Measurements from ENCODE around the gene RTL5. TPM values are rescaled to one million over a fixed set of nuclear protein-coding genes. Genes with fewer than 3 reads are reported as not detected.

Gene RTL5
- total RNA-seq, 1 donor from 2014 or later = 3.1 TPM

GRCh38 chrX:72100824-72101351 is 30.8 kb downstream of the RTL5 start:
- no peak overlapping the region for H3K4me3 ChIP-seq (ENCODE audit: low read length in 3 of 3)
- no peaks in the 10 kb centered on the region for H3K36me3 ChIP-seq (ENCODE audit: control insufficient read depth in 3 of 3, insufficient read depth in 3 of 3, low read length in 3 of 3)
- no peaks in the 10 kb centered on the region for H3K9me3 ChIP-seq (ENCODE audit: control insufficient read depth in 3 of 3, low read length in 3 of 3)
- H3K4me1 ChIP-seq (ENCODE audit: control insufficient read depth in 3 of 3, insufficient read depth in 3 of 3, low read length in 3 of 3) = no peaks in the 10 kb centered on the region
- no peak overlapping the region for H3K9ac ChIP-seq (ENCODE audit: low read depth in 1 of 3, low read length in 3 of 3)
- H3K27me3 ChIP-seq (ENCODE audit: control insufficient read depth in 3 of 3, insufficient read depth in 3 of 3, low read length in 3 of 3) = peaks cover 0 to 4% (median 0%) of the 10 kb centered on the region in 3 donors
- no peak overlapping the region for H3K27ac ChIP-seq (ENCODE audit: low read depth, low read length)

GRCh38 chrX:72100051-72100755 is 31.5 kb downstream of the RTL5 start:
- H3K9me3 ChIP-seq (ENCODE audit: control insufficient read depth in 3 of 3, low read length in 3 of 3) = no peaks in the 10 kb centered on the region
- no peak overlapping the region for H3K9ac ChIP-seq (ENCODE audit: low read depth in 1 of 3, low read length in 3 of 3)
- H3K4me1 ChIP-seq (ENCODE audit: control insufficient read depth in 3 of 3, insufficient read depth in 3 of 3, low read length in 3 of 3) = no peaks in the 10 kb centered on the region
- H3K27me3 ChIP-seq (ENCODE audit: control insufficient read depth in 3 of 3, insufficient read depth in 3 of 3, low read length in 3 of 3) = peaks cover 0 to 4% (median 0%) of the 10 kb centered on the region in 3 donors
- no peak overlapping the region for H3K27ac ChIP-seq (ENCODE audit: low read depth, low read length)
- H3K36me3 ChIP-seq (ENCODE audit: control insufficient read depth in 3 of 3, insufficient read depth in 3 of 3, low read length in 3 of 3) = no peaks in the 10 kb centered on the region
- no peak overlapping the region for H3K4me3 ChIP-seq (ENCODE audit: low read length in 3 of 3)

GRCh38 chrX:72097098-72097497 is 34.6 kb downstream of the RTL5 start:
- no peaks in the 10 kb centered on the region for H3K9me3 ChIP-seq (ENCODE audit: control insufficient read depth in 3 of 3, low read length in 3 of 3)
- H3K36me3 ChIP-seq (ENCODE audit: control insufficient read depth in 3 of 3, insufficient read depth in 3 of 3, low read length in 3 of 3) = no peaks in the 10 kb centered on the region
- no peak overlapping the region for H3K4me3 ChIP-seq (ENCODE audit: low read length in 3 of 3)
- no peak overlapping the region for H3K27ac ChIP-seq (ENCODE audit: low read depth, low read length)
- H3K27me3 ChIP-seq (ENCODE audit: control insufficient read depth in 3 of 3, insufficient read depth in 3 of 3, low read length in 3 of 3) = peaks cover 0 to 3% (median 0%) of the 10 kb centered on the region in 3 donors
- no peaks in the 10 kb centered on the region for H3K4me1 ChIP-seq (ENCODE audit: control insufficient read depth in 3 of 3, insufficient read depth in 3 of 3, low read length in 3 of 3)
- no peak overlapping the region for H3K9ac ChIP-seq (ENCODE audit: low read depth in 1 of 3, low read length in 3 of 3)

- H3K4me3 ChIP-seq (ENCODE audit: low read length in 3 of 3) = no peak overlapping the region
- no peak overlapping the region for H3K9ac ChIP-seq (ENCODE audit: low read depth in 1 of 3, low read length in 3 of 3)
- no peak overlapping the region for H3K27ac ChIP-seq (ENCODE audit: low read depth, low read length)
- no peaks in the 10 kb centered on the region for H3K9me3 ChIP-seq (ENCODE audit: control insufficient read depth in 3 of 3, low read length in 3 of 3)
- no peaks in the 10 kb centered on the region for H3K4me1 ChIP-seq (ENCODE audit: control insufficient read depth in 3 of 3, insufficient read depth in 3 of 3, low read length in 3 of 3)
- H3K36me3 ChIP-seq (ENCODE audit: control insufficient read depth in 3 of 3, insufficient read depth in 3 of 3, low read length in 3 of 3) = no peaks in the 10 kb centered on the region
- H3K27me3 ChIP-seq (ENCODE audit: control insufficient read depth in 3 of 3, insufficient read depth in 3 of 3, low read length in 3 of 3) = peaks cover 0 to 3% (median 0%) of the 10 kb centered on the region in 3 donors
Observed at GRCh38 chrX:72095370-72095769, 36.3 kb downstream of the RTL5 start.

- Histone ChIP-seq H3K27ac (ENCODE audit: low read depth, low read length) (no peak overlapping the region), H3K9ac (ENCODE audit: low read depth in 1 of 3, low read length in 3 of 3) (no peak overlapping the region), H3K4me3 (ENCODE audit: low read length in 3 of 3) (no peak overlapping the region), H3K36me3 (ENCODE audit: control insufficient read depth in 3 of 3, insufficient read depth in 3 of 3, low read length in 3 of 3) (no peaks in the 10 kb centered on the region), H3K9me3 (ENCODE audit: control insufficient read depth in 3 of 3, low read length in 3 of 3) (no peaks in the 10 kb centered on the region), H3K4me1 (ENCODE audit: control insufficient read depth in 3 of 3, insufficient read depth in 3 of 3, low read length in 3 of 3) (no peaks in the 10 kb centered on the region), H3K27me3 (ENCODE audit: control insufficient read depth in 3 of 3, insufficient read depth in 3 of 3, low read length in 3 of 3) (peaks cover 0 to 3% (median 0%) of the 10 kb centered on the region in 3 donors)
Observed at GRCh38 chrX:72094894-72095293, 36.8 kb downstream of the RTL5 start.

- no peaks in the 10 kb centered on the region for H3K4me1 ChIP-seq (ENCODE audit: control insufficient read depth in 3 of 3, insufficient read depth in 3 of 3, low read length in 3 of 3)
- H3K36me3 ChIP-seq (ENCODE audit: control insufficient read depth in 3 of 3, insufficient read depth in 3 of 3, low read length in 3 of 3) = no peaks in the 10 kb centered on the region
- no peak overlapping the region for H3K27ac ChIP-seq (ENCODE audit: low read depth, low read length)
- H3K4me3 ChIP-seq (ENCODE audit: low read length in 3 of 3) = no peak overlapping the region
- H3K9ac ChIP-seq (ENCODE audit: low read depth in 1 of 3, low read length in 3 of 3) = no peak overlapping the region
- H3K27me3 ChIP-seq (ENCODE audit: control insufficient read depth in 3 of 3, insufficient read depth in 3 of 3, low read length in 3 of 3) = peaks cover 0 to 6% (median 0%) of the 10 kb centered on the region in 3 donors
- no peaks in the 10 kb centered on the region for H3K9me3 ChIP-seq (ENCODE audit: control insufficient read depth in 3 of 3, low read length in 3 of 3)
Observed at GRCh38 chrX:72089254-72089653, 42.5 kb downstream of the RTL5 start.

GRCh38 chrX:72088761-72089160 is 43.0 kb downstream of the RTL5 start:
- no peak overlapping the region for H3K4me3 ChIP-seq (ENCODE audit: low read length in 3 of 3)
- H3K4me1 ChIP-seq (ENCODE audit: control insufficient read depth in 3 of 3, insufficient read depth in 3 of 3, low read length in 3 of 3) = no peaks in the 10 kb centered on the region
- peaks cover 0 to 6% (median 0%) of the 10 kb centered on the region in 3 donors for H3K27me3 ChIP-seq (ENCODE audit: control insufficient read depth in 3 of 3, insufficient read depth in 3 of 3, low read length in 3 of 3)
- H3K27ac ChIP-seq (ENCODE audit: low read depth, low read length) = no peak overlapping the region
- no peaks in the 10 kb centered on the region for H3K36me3 ChIP-seq (ENCODE audit: control insufficient read depth in 3 of 3, insufficient read depth in 3 of 3, low read length in 3 of 3)
- H3K9me3 ChIP-seq (ENCODE audit: control insufficient read depth in 3 of 3, low read length in 3 of 3) = no peaks in the 10 kb centered on the region
- no peak overlapping the region for H3K9ac ChIP-seq (ENCODE audit: low read depth in 1 of 3, low read length in 3 of 3)

GRCh38 chrX:72086995-72087394 is 44.7 kb downstream of the RTL5 start:
- H3K36me3 ChIP-seq (ENCODE audit: control insufficient read depth in 3 of 3, insufficient read depth in 3 of 3, low read length in 3 of 3) = no peaks in the 10 kb centered on the region
- H3K4me3 ChIP-seq (ENCODE audit: low read length in 3 of 3) = no peak overlapping the region
- no peak overlapping the region for H3K27ac ChIP-seq (ENCODE audit: low read depth, low read length)
- peaks cover 0 to 3% (median 0%) of the 10 kb centered on the region in 3 donors for H3K27me3 ChIP-seq (ENCODE audit: control insufficient read depth in 3 of 3, insufficient read depth in 3 of 3, low read length in 3 of 3)
- H3K9ac ChIP-seq (ENCODE audit: low read depth in 1 of 3, low read length in 3 of 3) = no peak overlapping the region
- H3K9me3 ChIP-seq (ENCODE audit: control insufficient read depth in 3 of 3, low read length in 3 of 3) = no peaks in the 10 kb centered on the region
- peaks cover 0 to 4% (median under 1%) of the 10 kb centered on the region in 3 donors for H3K4me1 ChIP-seq (ENCODE audit: control insufficient read depth in 3 of 3, insufficient read depth in 3 of 3, low read length in 3 of 3)

GRCh38 chrX:72084114-72084513 is 47.6 kb downstream of the RTL5 start:
- Histone ChIP-seq H3K9me3 (ENCODE audit: control insufficient read depth in 3 of 3, low read length in 3 of 3) (no peaks in the 10 kb centered on the region), H3K27me3 (ENCODE audit: control insufficient read depth in 3 of 3, insufficient read depth in 3 of 3, low read length in 3 of 3) (no peaks in the 10 kb centered on the region), H3K36me3 (ENCODE audit: control insufficient read depth in 3 of 3, insufficient read depth in 3 of 3, low read length in 3 of 3) (no peaks in the 10 kb centered on the region), H3K27ac (ENCODE audit: low read depth, low read length) (no peak overlapping the region), H3K4me3 (ENCODE audit: low read length in 3 of 3) (no peak overlapping the region), H3K4me1 (ENCODE audit: control insufficient read depth in 3 of 3, insufficient read depth in 3 of 3, low read length in 3 of 3) (peaks cover 10 to 19% (median 16%) of the 10 kb centered on the region in 3 donors), H3K9ac (ENCODE audit: low read depth in 1 of 3, low read length in 3 of 3) (no peak overlapping the region)

- H3K36me3 ChIP-seq (ENCODE audit: control insufficient read depth in 3 of 3, insufficient read depth in 3 of 3, low read length in 3 of 3) = no peaks in the 10 kb centered on the region
Observed at GRCh38 chrX:72083291-72083690, 48.4 kb downstream of the RTL5 start.

More at GRCh38 chrX:72083291-72083690, 48.4 kb downstream of the RTL5 start:
- no peak overlapping the region for H3K9ac ChIP-seq (ENCODE audit: low read depth in 1 of 3, low read length in 3 of 3)
- no peaks in the 10 kb centered on the region for H3K9me3 ChIP-seq (ENCODE audit: control insufficient read depth in 3 of 3, low read length in 3 of 3)
- no peaks in the 10 kb centered on the region for H3K27me3 ChIP-seq (ENCODE audit: control insufficient read depth in 3 of 3, insufficient read depth in 3 of 3, low read length in 3 of 3)
- H3K27ac ChIP-seq (ENCODE audit: low read depth, low read length) = no peak overlapping the region
- no peak overlapping the region for H3K4me3 ChIP-seq (ENCODE audit: low read length in 3 of 3)
- H3K4me1 ChIP-seq (ENCODE audit: control insufficient read depth in 3 of 3, insufficient read depth in 3 of 3, low read length in 3 of 3) = peaks cover 15 to 24% (median 18%) of the 10 kb centered on the region in 3 donors

All from skeletal muscle tissue (tissue), 4 donors.